Kidney (tissue), 14 donors: ENCODE results near the gene EPHA4. TPM values are rescaled to one million over a fixed set of nuclear protein-coding genes. Genes with fewer than 3 reads are reported as not detected.

Experiments
- DNase-seq, 5 donors: peaks; one replicate each; pipeline ENCODE4 v3.0.0-alpha.2; 2013 to 2020
- FAIRE-seq: peaks from 2 replicates; lab custom pipeline; 2012; peaks lifted over from hg19 to GRCh38; lab: Jason Lieb, UNC
- H3K27ac ChIP-seq, 2 donors: one replicate each; pipeline ENCODE4 v1.7.0; 2013; ENCODE audit warnings: low read depth in 2 of 2, low read length in 2 of 2, inconsistent platforms in 1 of 2
- H3K27me3 ChIP-seq: one replicate; pipeline ENCODE4 v1.7.1; 2013; ENCODE audit warnings: low read length, inconsistent platforms; ENCODE audit not compliant: control insufficient read depth, insufficient read depth
- H3K36me3 ChIP-seq, 3 donors: one replicate each; pipeline versions ENCODE4 v1.7.0 to v1.7.1; 2013; ENCODE audit warnings: low read length in 3 of 3, control low read depth in 1 of 3, inconsistent platforms in 1 of 3; ENCODE audit not compliant: insufficient read depth in 3 of 3, control insufficient read depth in 2 of 3
- H3K4me1 ChIP-seq, 3 donors: one replicate each; pipeline versions ENCODE4 v1.7.0 to v1.7.1; 2013; ENCODE audit warnings: low read length in 3 of 3, inconsistent platforms in 1 of 3, low read depth in 1 of 3; ENCODE audit not compliant: control insufficient read depth in 2 of 3, insufficient read depth in 2 of 3
- H3K4me3 ChIP-seq, 3 donors: one replicate each; pipeline versions ENCODE4 v1.7.0 to v1.8.1; 2013; ENCODE audit warnings: low read length in 3 of 3, control low read depth in 1 of 3, inconsistent platforms in 1 of 3
- H3K9ac ChIP-seq, 3 donors: one replicate each; pipeline versions ENCODE4 v1.7.0 to v1.7.1; 2013; ENCODE audit warnings: low read length in 3 of 3, control low read depth in 1 of 3, inconsistent platforms in 1 of 3
- H3K9me3 ChIP-seq, 3 donors: one replicate each; pipeline versions ENCODE4 v1.7.0 to v1.7.1; 2013; ENCODE audit warnings: low read length in 3 of 3, control low read depth in 1 of 3, inconsistent platforms in 1 of 3; ENCODE audit not compliant: control insufficient read depth in 2 of 3, insufficient read depth in 1 of 3
- CTCF ChIP-seq: IDR thresholded peaks from 3 replicates; pipeline ENCODE4 v1.5.1; 2012; ENCODE audit warnings: mild to moderate bottlenecking, moderate library complexity, borderline replicate concordance; ENCODE audit not compliant: insufficient read depth; ENCODE audit errors: extremely low read depth
- intact Hi-C: fragments of 100-400 bp; cut with DNase I; formaldehyde crosslinking; loops from one replicate; pipeline ENCODE4 v1.11.1; 2022
- polyA plus RNA-seq: library from polyadenylated mRNA; stranded (reverse); fragments of 350-450 nt; fragmentation: Illumina TruSeq; extraction: RNeasy Lipid Tissue Mini Kit (QIAGEN cat#74804); gene quantifications from one replicate; pipeline ENCODE4 v1.2.3, GENCODE V29; 2014; ENCODE audit warnings: low read depth, low replicate concordance; ENCODE audit not compliant: insufficient read depth
- total RNA-seq: library from RNA; stranded (reverse); fragmentation: NEBNext Ultra II Directional; extraction: Animal tissue kit (Norgen Biotek cat#: 25700); gene quantifications from one replicate; pipeline ENCODE4 v1.2.1, GENCODE V29; 2021
- donor health status: control.
- donor health status: control.
- donor health status: control.
- donor health status: control.
- donor health status: control.
- donor health status: DM: yes; HTN: yes; CAD: no.
- donor health status: Normal renal cell carcinoma (clear cell type).

Gene EPHA4
- total and polyA plus RNA-seq, 2 donors from 2014 or later: 4.8 to 38.0 TPM

DNA sequence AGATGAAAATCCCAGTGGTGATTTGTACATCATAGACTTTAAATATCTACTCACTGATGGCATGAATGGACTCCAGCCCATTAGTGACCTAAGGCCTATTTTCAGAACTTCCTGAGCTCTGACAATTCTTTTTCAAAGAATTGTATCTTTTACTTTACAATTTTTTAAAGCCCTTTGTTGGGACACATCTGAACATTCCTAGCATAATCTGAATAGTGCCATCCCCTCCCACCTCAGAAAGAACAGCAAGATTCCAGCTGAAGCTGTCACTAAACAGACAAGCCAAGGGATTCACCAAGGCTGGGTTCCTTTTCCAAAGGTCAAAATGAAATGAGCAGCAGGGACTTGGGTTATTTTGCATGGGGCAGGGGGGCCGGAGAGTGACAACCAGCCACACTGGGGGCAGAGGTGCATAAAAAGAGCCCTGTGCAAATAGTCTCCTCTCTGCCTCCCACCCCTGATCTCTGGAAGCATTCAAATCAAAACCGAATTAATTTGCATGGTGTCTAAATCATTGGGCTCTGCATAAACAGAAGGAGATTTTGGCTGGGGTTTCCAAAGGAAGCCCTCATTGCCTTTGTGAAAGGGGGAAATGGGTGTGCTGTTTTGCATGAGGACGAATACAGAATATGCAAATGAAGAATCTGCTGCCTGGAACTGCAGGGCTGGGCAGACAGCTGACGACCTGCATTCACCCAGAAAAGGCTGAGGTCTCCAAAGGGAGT, 17.2 kb downstream of the EPHA4 start:
- peak overlapping the region in 1 of 2 donors; percentile 35 for H3K27ac ChIP-seq
- peaks cover 0 to 13% (median 6%) of the 10 kb centered on the region in 3 donors for H3K4me1 ChIP-seq
- H3K4me3 ChIP-seq: peak overlapping the region in 1 of 3 donors; percentile 33
- H3K9ac ChIP-seq: peak overlapping the region in 1 of 3 donors; percentile 17
- H3K9me3 ChIP-seq: no peaks in the 10 kb centered on the region
- no peak for TF ChIP-seq CTCF
- DNase-seq (no peak), FAIRE-seq (no peak)
- H3K27me3 ChIP-seq: no peaks in the 10 kb centered on the region
- H3K36me3 ChIP-seq: no peaks in the 10 kb centered on the region
- intact Hi-C loops: no loop called here

- Histone ChIP-seq H3K27ac (no peak overlapping the region), H3K9ac (no peak overlapping the region), H3K4me3 (no peak overlapping the region), H3K9me3 (no peaks in the 10 kb centered on the region), H3K36me3 (no peaks in the 10 kb centered on the region), H3K27me3 (no peaks in the 10 kb centered on the region), H3K4me1 (peaks cover 0 to 13% (median 6%) of the 10 kb centered on the region in 3 donors)
- intact Hi-C loops: no loop called here
- no peak for TF ChIP-seq CTCF
- DNase-seq (no peak), FAIRE-seq (no peak)
Observed at GRCh38 chr2:221553333-221553732, 18.8 kb downstream of the EPHA4 start.

- Histone ChIP-seq H3K9ac (no peak overlapping the region), H3K27ac (no peak overlapping the region), H3K4me3 (peak overlapping the region in 1 of 3 donors; percentile 7), H3K9me3 (no peaks in the 10 kb centered on the region), H3K27me3 (no peaks in the 10 kb centered on the region), H3K4me1 (peaks cover 0 to 13% (median 6%) of the 10 kb centered on the region in 3 donors), H3K36me3 (no peaks in the 10 kb centered on the region)
- no peak for DNase-seq
- no peak for FAIRE-seq
- TF ChIP-seq CTCF: no peak
- intact Hi-C loops: no loop called here
Observed at GRCh38 chr2:221552291-221552690, 19.8 kb downstream of the EPHA4 start.
